H1 (cell line): ENCODE data around the gene DNM2. TPM values are rescaled to one million over a fixed set of nuclear protein-coding genes. Genes with fewer than 3 reads are reported as not detected.

Source experiments
- CTCF ChIA-PET: fragments of 300-600 bp; sonication (Branson Sonifier 250); formaldehyde crosslinking; loops from one replicate; lab custom pipeline; 2021; ENCODE audit not compliant: partially characterized antibody; lab: Charles Lee
- POLR2A ChIA-PET: fragments of 300-600 bp; sonication (Branson Sonifier 250); formaldehyde crosslinking; loops from one replicate; lab custom pipeline; 2021; ENCODE audit warnings: inconsistent platforms; ENCODE audit not compliant: partially characterized antibody; lab: Charles Lee
- DNase-seq, 2 experiments: peaks; one replicate each; pipeline versions ENCODE4 v3.0.0 to v3.0.0-alpha.2; 2010 to 2022; ENCODE audit warnings: low spot score in 2 of 2, low read depth in 1 of 2, mixed read lengths in 1 of 2
- FAIRE-seq: peaks from 2 replicates; lab custom pipeline; 2011; peaks lifted over from hg19 to GRCh38; lab: Jason Lieb, UNC
- H2AFZ ChIP-seq: 2 replicates; pipeline ENCODE4 v1.8.1; 2012; ENCODE audit warnings: low read length, inconsistent platforms
- H2AK5ac ChIP-seq: 2 replicates; pipeline ENCODE4 v1.6.1; 2013; ENCODE audit warnings: low read depth, low read length
- H2BK120ac ChIP-seq: replicated peaks from 2 replicates; pipeline ENCODE3; 2013; ENCODE audit warnings: low read depth, low read length, inconsistent platforms
- H2BK12ac ChIP-seq: 2 replicates; pipeline ENCODE4 v1.6.1; 2013; ENCODE audit warnings: low read depth, low read length
- H2BK15ac ChIP-seq: 2 replicates; pipeline ENCODE4 v1.6.1; 2013; ENCODE audit warnings: low read length
- H2BK20ac ChIP-seq: 2 replicates; pipeline ENCODE4 v1.6.1; 2013; ENCODE audit warnings: low read length
- H2BK5ac ChIP-seq: 2 replicates; pipeline ENCODE4 v1.6.1; 2013; ENCODE audit warnings: low read depth, low read length
- H3K14ac ChIP-seq: 2 replicates; pipeline ENCODE4 v1.6.1; 2013; ENCODE audit warnings: inconsistent platforms; ENCODE audit not compliant: insufficient read length
- H3K18ac ChIP-seq: 2 replicates; pipeline ENCODE4 v1.6.1; 2013; ENCODE audit warnings: low read length; ENCODE audit errors: extremely low read depth
- H3K23ac ChIP-seq: 2 replicates; pipeline ENCODE4 v1.6.1; 2013; ENCODE audit warnings: inconsistent platforms; ENCODE audit not compliant: insufficient read length
- H3K23me2 ChIP-seq: 2 replicates; pipeline ENCODE4 v1.6.1; 2013; ENCODE audit warnings: low read depth, low read length
- H3K27ac ChIP-seq: 2 replicates; pipeline ENCODE4 v1.6.1; 2011; ENCODE audit warnings: low read depth, low read length, inconsistent platforms
- H3K27me3 ChIP-seq, 4 experiments: replicated peaks in 1 of 4; 1 replicate in 1 of 4; 2 replicates in 3 of 4; pipeline versions ENCODE4 v1.6.1 to v1.8.1; 2011 to 2013; ENCODE audit warnings: low read length in 3 of 4, mild to moderate bottlenecking in 3 of 4, inconsistent platforms in 2 of 4, mixed read lengths in 2 of 4, moderate library complexity in 1 of 4; ENCODE audit not compliant: control insufficient read depth in 3 of 4, insufficient read depth in 3 of 4; ENCODE audit errors: extremely low read depth in 1 of 4
- H3K36me3 ChIP-seq, 4 experiments: 2 replicates each; pipeline versions ENCODE4 v1.6.1 to v1.8.1; 2011 to 2013; ENCODE audit warnings: mild to moderate bottlenecking in 4 of 4, low read length in 3 of 4, moderate library complexity in 2 of 4, control low read depth in 1 of 4, inconsistent platforms in 1 of 4; ENCODE audit not compliant: insufficient read depth in 4 of 4, control insufficient read depth in 2 of 4
- H3K4ac ChIP-seq: replicated peaks from 2 replicates; pipeline ENCODE3; 2013; ENCODE audit warnings: low read length, low read depth, mixed read lengths, inconsistent platforms; ENCODE audit not compliant: insufficient read length
- H3K4me1 ChIP-seq, 4 experiments: replicated peaks in 1 of 4; 1 replicate in 1 of 4; 2 replicates in 3 of 4; pipeline versions ENCODE4 v1.6.1 to v1.8.1; 2011 to 2013; ENCODE audit warnings: low read length in 3 of 4, inconsistent platforms in 2 of 4, mixed read lengths in 1 of 4; ENCODE audit not compliant: insufficient read depth in 4 of 4, control insufficient read depth in 3 of 4
- H3K4me2 ChIP-seq, 2 experiments: 2 replicates each; pipeline versions ENCODE4 v1.6.1 to v1.8.1; 2011 to 2013; ENCODE audit warnings: low read depth in 2 of 2, low read length in 2 of 2, control low read depth in 1 of 2, inconsistent platforms in 1 of 2, mild to moderate bottlenecking in 1 of 2; ENCODE audit not compliant: insufficient read depth in 1 of 2
- H3K4me3 ChIP-seq, 4 experiments: fragments of 200-600, 300-600 bp in 1 of 4; sonication (generic), shearing (Covaris generic), sonication (Bioruptor Twin) in 1 of 4; 2 replicates each; pipeline versions ENCODE4 v1.5.1 to v1.8.1; 2011 to 2016; ENCODE audit warnings: low read length in 4 of 4, low read depth in 3 of 4, control low read depth in 2 of 4, inconsistent platforms in 2 of 4, mild to moderate bottlenecking in 2 of 4, mixed read lengths in 1 of 4, moderate library complexity in 1 of 4; ENCODE audit not compliant: insufficient read depth in 2 of 4; ENCODE audit errors: extremely low read depth in 1 of 4
- H3K56ac ChIP-seq: replicated peaks from 2 replicates; pipeline ENCODE3; 2013; ENCODE audit warnings: low read depth, mild to moderate bottlenecking, mixed read lengths, low read length, inconsistent platforms; ENCODE audit not compliant: insufficient read length
- H3K79me1 ChIP-seq: 2 replicates; pipeline ENCODE4 v1.6.1; 2013; ENCODE audit warnings: low read depth, low read length, control low read depth
- H3K79me2 ChIP-seq, 2 experiments: 2 replicates each; pipeline versions ENCODE4 v1.6.1 to v1.8.1; 2012 to 2013; ENCODE audit warnings: low read length in 2 of 2, mild to moderate bottlenecking in 2 of 2, inconsistent platforms in 1 of 2; ENCODE audit not compliant: insufficient read depth in 2 of 2, control insufficient read depth in 1 of 2
- H3K9ac ChIP-seq, 4 experiments: replicated peaks in 1 of 4; 1 replicate in 1 of 4; 2 replicates in 3 of 4; pipeline versions ENCODE4 v1.6.1 to v1.8.1; 2011 to 2013; ENCODE audit warnings: low read depth in 3 of 4, low read length in 3 of 4, control low read depth in 2 of 4, mild to moderate bottlenecking in 2 of 4, moderate library complexity in 2 of 4, inconsistent platforms in 1 of 4; ENCODE audit errors: extremely low read depth in 1 of 4
- H3K9me3 ChIP-seq, 2 experiments: 2 replicates each; pipeline versions ENCODE4 v1.6.1 to v1.8.1; 2012 to 2013; ENCODE audit warnings: mild to moderate bottlenecking in 2 of 2, moderate library complexity in 2 of 2, control low read depth in 1 of 2, inconsistent platforms in 1 of 2, low read depth in 1 of 2, low read length in 1 of 2, mixed read lengths in 1 of 2; ENCODE audit not compliant: insufficient read depth in 2 of 2
- H4K20me1 ChIP-seq, 2 experiments: replicated peaks in 1 of 2; 2 replicates each; pipeline versions ENCODE3 to v1.8.1; 2011 to 2013; ENCODE audit warnings: inconsistent platforms in 2 of 2, low read length in 2 of 2, mild to moderate bottlenecking in 1 of 2; ENCODE audit not compliant: insufficient read depth in 2 of 2, control insufficient read depth in 1 of 2
- H4K5ac ChIP-seq: 2 replicates; pipeline ENCODE4 v1.6.1; 2013; ENCODE audit warnings: low read length, low read depth, mixed read lengths, inconsistent platforms; ENCODE audit not compliant: insufficient read length
- H4K8ac ChIP-seq: 2 replicates; pipeline ENCODE4 v1.8.0; 2013; ENCODE audit warnings: mild to moderate bottlenecking, moderate library complexity, low read length, inconsistent platforms; ENCODE audit not compliant: insufficient read depth; ENCODE audit errors: extremely low read depth
- H4K91ac ChIP-seq: replicated peaks from 2 replicates; pipeline ENCODE3; 2013; ENCODE audit warnings: low read length, mixed read lengths, inconsistent platforms; ENCODE audit not compliant: insufficient read length
- ATF2 ChIP-seq: IDR thresholded peaks from 2 replicates; pipeline ENCODE4 v1.6.1; 2012; ENCODE audit warnings: low read length, inconsistent platforms
- JUN ChIP-seq: IDR thresholded peaks from 2 replicates; pipeline ENCODE4 v1.6.1; 2011; ENCODE audit warnings: low read depth, mild to moderate bottlenecking, improper control_type of control experiment, low read length
- POU5F1 ChIP-seq: IDR thresholded peaks from 2 replicates; pipeline ENCODE4 v1.6.1; 2011; ENCODE audit warnings: low read depth, mild to moderate bottlenecking, low read length, moderate library complexity
- USF2 ChIP-seq: IDR thresholded peaks from 2 replicates; pipeline ENCODE4 v1.6.1; 2011; ENCODE audit warnings: low read length, improper control_type of control experiment
- YY1 ChIP-seq: IDR thresholded peaks from 2 replicates; pipeline ENCODE4 v1.6.1; 2011; ENCODE audit warnings: low read depth, mild to moderate bottlenecking, low read length
- WGBS, 2 experiments: shearing (Covaris generic) in 1 of 2; methylation state at CpG; one replicate each; pipeline versions ENCODE4 v1.1.6 to v1.1.7; 2013 to 2015; ENCODE audit warnings: low lambda C conversion rate in 2 of 2, mixed read lengths in 2 of 2, inconsistent platforms in 1 of 2, low coverage in 1 of 2, missing lambda C conversion rate in 1 of 2; ENCODE audit not compliant: insufficient replicate concordance in 2 of 2, insufficient coverage in 1 of 2, insufficient read length in 1 of 2; ENCODE audit errors: extremely low coverage in 1 of 2, missing lambda C conversion rate in 1 of 2; 5-methylcytosine and 5-hydroxymethylcytosine counted together
- polyA plus RNA-seq, 7 experiments: library from polyadenylated mRNA; depleted of rRNA in 3 of 7; stranded (reverse) in 5 of 7; unstranded in 2 of 7; fragments of >200 nt in 5 of 7; fragments of 200-250 nt in 2 of 7; gene quantifications; 1 replicate in 5 of 7; 2 replicates in 1 of 7; 4 replicates in 1 of 7; pipeline versions ENCODE4 v1.2.1 to v1.2.3, GENCODE V29; 2011 to 2013; ENCODE audit warnings: missing spikeins in 2 of 7, mixed read lengths in 2 of 7
- total RNA-seq: library from RNA; stranded (reverse); fragmentation: NEBNext Ultra II Directional; extraction: Animal tissue kit (Norgen Biotek cat#: 25700); gene quantifications from 2 replicates; pipeline ENCODE4 v1.2.1, GENCODE V29; 2021

DNM2 gene
- total and polyA plus RNA-seq, 2 of the 8 experiments (the other 6 are each of a cell fraction or from before 2014, with no cell fraction given), result 61.9 to 120 TPM

GRCh38 chr19:10720607-10721125 lies 2.8 kb downstream of the DNM2 start:
- Histone ChIP-seq H3K14ac (no peak overlapping the region), H3K79me2 (peaks cover 31 to 69% of the 10 kb centered on the region in 2 experiments), H3K4ac (no peak overlapping the region), H2BK15ac (no peak overlapping the region), H3K36me3 (peaks cover 0 to 3% (median 0%) of the 10 kb centered on the region in 4 experiments; a peak in 1 of 8 replicates), H3K23ac (no peak overlapping the region), H2BK5ac (no peak overlapping the region), H3K79me1 (peaks cover 14% of the 10 kb centered on the region), H2BK120ac (no peak overlapping the region), H2AFZ (no peak overlapping the region), H2AK5ac (no peak overlapping the region), H3K4me1 (peaks cover 0 to 14% (median 6%) of the 10 kb centered on the region in 4 experiments; a peak in 5 of 7 replicates), H3K27ac (no peak overlapping the region), H4K8ac (no peak overlapping the region), H2BK12ac (no peak overlapping the region), H4K5ac (no peak overlapping the region), H3K27me3 (no peaks in the 10 kb centered on the region), H3K4me3 (no peak overlapping the region), H3K56ac (no peak overlapping the region), H3K4me2 (no peak overlapping the region; a peak in 1 of 4 replicates), H2BK20ac (no peak overlapping the region), H4K20me1 (peaks cover 21 to 32% of the 10 kb centered on the region in 2 experiments), H3K9ac (no peak overlapping the region), H3K9me3 (no peaks in the 10 kb centered on the region), H3K23me2 (peaks cover 7% of the 10 kb centered on the region), H3K18ac (no peak overlapping the region), H4K91ac (no peak overlapping the region)
- POLR2A ChIA-PET, result interaction anchor here (0.8 to 1.3 kb wide), 3 partner anchors 11 to 19 kb away, joined by 3 to 4 read pairs (median 3); partner anchors contain the start of gene QTRT1
- no peak for TF ChIP-seq ATF2
- no peak for TF ChIP-seq POU5F1
- no peak for TF ChIP-seq YY1
- no peak for TF ChIP-seq USF2
- TF ChIP-seq JUN, result no peak
- DNase-seq, result no peak
- FAIRE-seq, result no peak
- WGBS, 2 experiments, result 94% methylated on average over 6 of the region's 6 CpGs; no CpG with 5 or more reads in 1 of the 2 experiments
- CTCF ChIA-PET, result interaction anchor here (1.0 to 1.9 kb wide), 5 partner anchors 15 to 179 kb away, joined by 3 to 7 read pairs (median 3); no protein-coding TSS in a partner anchor
